ENCODE results near the gene SIK3.
A peak's percentile ranks its signal among the peaks of the same experiment; 100 is the strongest.

The SIK3 gene

GRCh38 chr11:117099696-117100095 is 1.5 kb upstream of the SIK3 start:
- Histone ChIP-seq H3K36me3 (ENCODE audit: insufficient read depth, low read length) (no peaks in the 10 kb centered on the region), H3K9ac (ENCODE audit: low read depth, low read length) (no peak overlapping the region), H4K20me1 (ENCODE audit: insufficient read depth, low read length) (peaks cover 5% of the 10 kb centered on the region; the same call in 1 of the 2 replicates), H3K9me3 (ENCODE audit: insufficient read depth, low read length, severe bottlenecking) (no peaks in the 10 kb centered on the region), H3K27ac (ENCODE audit: low read length) (no peak overlapping the region), H3K4me2 (ENCODE audit: insufficient read depth, low read length) (no peak overlapping the region), H3K4me3 (ENCODE audit: low read depth in 1 of 2, low read length in 2 of 2) (no peak overlapping the region), H3K79me2 (ENCODE audit: insufficient read depth, low read length) (peaks cover 34% of the 10 kb centered on the region), H3K27me3 (ENCODE audit: insufficient read depth, low read length, poor library complexity) (no peaks in the 10 kb centered on the region), H3K4me1 (ENCODE audit: insufficient read depth, low read length) (peaks cover 32% of the 10 kb centered on the region), H2AFZ (ENCODE audit: low read depth, low read length) (no peak overlapping the region)
- DNase-seq (no peak), ATAC-seq (ENCODE audit: insufficient read depth, low read depth) (no peak)
- no peak for TF ChIP-seq CTCF (IDR thresholded peaks at IDR 0.05; ENCODE audit: borderline replicate concordance, extremely low read depth, low read length, poor library complexity, severe bottlenecking)
- no peak for TF ChIP-seq EZH2 (IDR thresholded peaks at IDR 0.05; ENCODE audit: borderline replicate concordance, low read depth, low read length, severe bottlenecking)

DNA sequence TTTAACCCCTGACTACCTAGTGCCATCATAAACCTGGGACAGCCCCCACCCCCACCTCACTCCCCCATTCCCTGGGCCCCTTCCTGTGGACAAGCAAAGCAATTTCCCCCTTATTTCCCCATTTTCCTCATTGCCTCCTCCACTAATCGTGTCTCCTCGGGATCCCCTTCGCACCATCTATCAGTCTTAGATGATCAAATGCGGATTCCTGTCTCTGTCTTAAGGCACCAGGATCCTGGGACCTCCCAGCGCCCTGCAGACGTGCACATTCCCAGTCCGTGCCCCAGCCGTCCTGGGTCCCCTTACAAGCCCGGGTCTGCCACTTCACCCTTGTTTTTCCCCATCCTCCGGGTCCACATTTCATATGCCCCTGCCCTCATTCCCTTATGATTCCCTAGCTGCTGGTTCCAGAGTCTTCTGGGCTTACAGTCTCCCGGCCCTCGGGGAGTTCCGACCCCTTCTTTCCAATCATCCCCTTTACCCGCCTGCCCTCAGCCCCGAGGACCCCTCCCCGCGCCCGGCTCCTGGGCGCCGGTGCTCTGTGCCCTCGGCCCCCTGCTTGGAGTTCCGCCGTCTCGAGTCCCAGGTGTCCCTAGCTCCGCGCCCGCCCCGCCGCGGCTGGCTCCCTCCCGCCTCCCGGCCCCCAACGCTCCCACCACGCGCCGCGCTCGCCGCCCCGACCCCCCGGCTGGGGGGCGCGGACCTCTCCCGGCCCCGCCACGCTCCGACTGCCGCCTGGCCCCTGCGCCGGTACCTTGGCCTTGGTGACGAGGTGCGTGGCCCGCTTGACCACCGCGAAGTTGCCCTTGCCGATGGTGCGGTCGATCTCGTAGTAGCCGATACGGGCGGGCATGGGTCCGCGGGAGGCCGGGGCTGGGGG is 599 bp downstream of the SIK3 start:
- no peaks in the 10 kb centered on the region for H3K27me3 ChIP-seq (ENCODE audit: insufficient read depth, low read length, poor library complexity)
- peak overlapping the region; percentile 87 for H3K9ac ChIP-seq (ENCODE audit: low read depth, low read length)
- no peaks in the 10 kb centered on the region for H3K9me3 ChIP-seq (ENCODE audit: insufficient read depth, low read length, severe bottlenecking)
- TF ChIP-seq EZH2 (IDR thresholded peaks at IDR 0.05; ENCODE audit: borderline replicate concordance, low read depth, low read length, severe bottlenecking) (no peak), CTCF (IDR thresholded peaks at IDR 0.05; ENCODE audit: borderline replicate concordance, extremely low read depth, low read length, poor library complexity, severe bottlenecking) (no peak)
- H3K79me2 ChIP-seq (ENCODE audit: insufficient read depth, low read length): peaks cover 54% of the 10 kb centered on the region
- H4K20me1 ChIP-seq (ENCODE audit: insufficient read depth, low read length): peaks cover 6% of the 10 kb centered on the region; the same call in 1 of the 2 replicates
- H3K4me3 ChIP-seq (ENCODE audit: low read depth in 1 of 2, low read length in 2 of 2): peak overlapping the region; percentile 59 to 85; a peak in 3 of 4 replicates
- peak; percentile 62 for ATAC-seq (ENCODE audit: insufficient read depth, low read depth)
- peak overlapping the region; percentile 73 for H3K4me2 ChIP-seq (ENCODE audit: insufficient read depth, low read length)
- DNase-seq: peak; percentile 56
- no peaks in the 10 kb centered on the region for H3K36me3 ChIP-seq (ENCODE audit: insufficient read depth, low read length)
- H3K27ac ChIP-seq (ENCODE audit: low read length): peak overlapping the region; percentile 74
- H2AFZ ChIP-seq (ENCODE audit: low read depth, low read length): peak overlapping the region; percentile 87
- peaks cover 32% of the 10 kb centered on the region for H3K4me1 ChIP-seq (ENCODE audit: insufficient read depth, low read length)

DNA sequence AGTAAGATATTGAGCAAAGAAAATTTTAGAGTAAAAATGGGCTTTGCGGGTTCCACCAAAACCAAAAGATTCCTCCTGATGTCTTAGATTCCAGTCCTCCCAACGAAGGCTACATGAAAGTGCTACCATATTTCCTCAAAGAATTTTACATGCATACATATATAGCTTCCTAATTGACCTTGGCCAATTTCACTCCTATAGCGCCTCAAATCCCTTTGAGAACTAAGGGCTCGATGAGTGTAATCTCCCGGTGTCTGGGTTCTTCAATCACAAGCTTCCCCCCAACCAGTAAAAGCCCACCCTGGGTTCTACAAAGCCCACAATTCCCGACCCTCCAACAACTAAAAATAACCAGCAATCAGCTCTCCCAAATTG is 1.2 kb downstream of the SIK3 start:
- H4K20me1 ChIP-seq (ENCODE audit: insufficient read depth, low read length): peaks cover 8% of the 10 kb centered on the region; the same call in 1 of the 2 replicates
- ATAC-seq (ENCODE audit: insufficient read depth, low read depth) (no peak), DNase-seq (no peak)
- H3K27ac ChIP-seq (ENCODE audit: low read length): no peak overlapping the region; the same call in 1 of the 2 replicates
- H3K4me2 ChIP-seq (ENCODE audit: insufficient read depth, low read length): peak overlapping the region; percentile 73
- H2AFZ ChIP-seq (ENCODE audit: low read depth, low read length): no peak overlapping the region; the same call in 1 of the 2 replicates
- peaks cover 61% of the 10 kb centered on the region for H3K79me2 ChIP-seq (ENCODE audit: insufficient read depth, low read length)
- no peaks in the 10 kb centered on the region for H3K9me3 ChIP-seq (ENCODE audit: insufficient read depth, low read length, severe bottlenecking)
- TF ChIP-seq EZH2 (IDR thresholded peaks at IDR 0.05; ENCODE audit: borderline replicate concordance, low read depth, low read length, severe bottlenecking) (no peak), CTCF (IDR thresholded peaks at IDR 0.05; ENCODE audit: borderline replicate concordance, extremely low read depth, low read length, poor library complexity, severe bottlenecking) (no peak)
- peak overlapping the region; percentile 87 for H3K9ac ChIP-seq (ENCODE audit: low read depth, low read length)
- no peaks in the 10 kb centered on the region for H3K27me3 ChIP-seq (ENCODE audit: insufficient read depth, low read length, poor library complexity)
- peaks cover 32% of the 10 kb centered on the region for H3K4me1 ChIP-seq (ENCODE audit: insufficient read depth, low read length)
- H3K4me3 ChIP-seq (ENCODE audit: low read depth in 1 of 2, low read length in 2 of 2): peak overlapping the region; percentile 59 to 85; a peak in 3 of 4 replicates
- H3K36me3 ChIP-seq (ENCODE audit: insufficient read depth, low read length): no peaks in the 10 kb centered on the region
